HG03045 (cell line): Measurements from ENCODE around the gene HS2ST1.
"Not testable (repeated sequence)": the region's sequence is repeated elsewhere in the genome, so short reads cannot be mapped to it uniquely, and the experiment has no call there.

Experiments
- ATAC-seq: cut with Tn5 transposase; IDR thresholded peaks from one replicate; pipeline ENCODE4 v1.9.1; 2021; ENCODE audit warnings: mild to moderate bottlenecking, moderate library complexity; ENCODE audit not compliant: unreplicated experiment

HS2ST1 gene

DNA sequence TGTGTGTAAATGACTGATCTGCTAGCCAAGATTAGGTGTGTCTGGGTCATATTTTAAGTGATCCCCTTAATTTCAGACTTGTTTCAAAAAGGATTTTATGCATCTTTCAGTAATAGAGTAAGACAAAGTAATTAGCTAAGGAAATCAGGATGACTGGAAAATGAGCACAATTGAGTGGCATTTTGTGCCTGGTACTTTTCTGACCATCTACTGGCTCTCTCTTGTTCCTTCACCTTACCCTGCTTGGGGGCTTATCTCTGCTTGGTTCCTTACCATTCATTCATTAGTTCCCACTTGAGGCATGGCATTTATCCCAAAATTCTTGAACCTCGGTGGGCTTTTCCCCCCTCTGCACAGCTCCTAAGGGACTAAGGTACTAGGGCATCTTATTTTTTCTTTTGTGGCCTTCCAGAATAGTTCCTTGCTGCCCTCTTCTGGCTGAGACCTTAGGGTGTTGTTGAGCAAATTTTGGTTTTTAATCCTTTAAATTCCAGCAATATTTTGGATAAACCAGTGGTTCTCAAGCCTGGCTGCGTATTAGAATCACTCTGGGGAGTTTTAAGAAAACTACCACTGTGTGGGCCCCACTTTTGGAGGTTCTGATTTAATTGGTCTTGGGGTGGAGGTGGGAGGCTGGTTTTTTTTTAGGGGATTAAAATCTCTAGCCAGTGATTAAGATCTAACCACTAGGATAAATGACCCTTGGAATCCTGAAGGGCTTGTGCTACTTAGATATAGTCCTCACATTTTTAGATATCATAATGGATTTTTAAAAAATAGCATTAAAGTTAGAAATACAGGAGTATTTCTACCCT is 50.8 kb downstream of the HS2ST1 start:
- ATAC-seq: no peak

DNA sequence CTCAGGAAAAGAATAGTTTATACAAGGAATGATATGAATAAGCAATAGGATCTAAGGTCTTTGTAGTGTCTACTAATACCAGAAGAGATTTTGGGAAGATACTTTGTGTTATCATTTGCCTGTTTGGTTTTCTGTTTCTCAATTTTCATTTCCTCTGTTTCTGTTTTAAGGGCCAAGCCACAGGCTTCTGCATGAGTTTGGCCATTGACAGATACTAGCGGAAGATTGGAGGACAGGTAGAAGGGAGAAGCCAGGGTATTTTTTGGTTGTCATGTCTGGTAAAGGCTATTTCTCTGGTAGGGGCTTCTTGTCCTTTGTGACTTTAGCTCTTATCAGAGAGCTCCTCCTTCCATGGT is 51.4 kb downstream of the HS2ST1 start:
- no peak for ATAC-seq

DNA sequence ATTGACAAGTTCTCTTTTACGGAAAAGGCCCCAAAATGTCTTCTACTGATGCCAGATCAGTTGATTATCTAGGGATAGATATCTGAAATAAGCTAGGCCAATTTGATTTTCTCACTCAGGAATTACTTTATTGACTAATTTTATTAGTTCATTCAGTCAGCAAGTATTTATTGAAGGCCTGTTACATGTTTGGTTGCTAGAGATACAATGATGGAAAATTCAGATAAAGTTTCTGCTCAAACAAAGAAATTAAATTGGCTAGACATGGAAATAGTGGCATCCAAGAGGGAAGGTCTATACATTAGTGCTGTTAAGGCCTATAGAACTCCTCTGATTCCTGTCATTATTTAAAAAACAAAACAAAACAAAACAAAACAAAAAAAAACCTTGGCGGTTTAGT is 56.5 kb downstream of the HS2ST1 start:
- no peak for ATAC-seq

DNA sequence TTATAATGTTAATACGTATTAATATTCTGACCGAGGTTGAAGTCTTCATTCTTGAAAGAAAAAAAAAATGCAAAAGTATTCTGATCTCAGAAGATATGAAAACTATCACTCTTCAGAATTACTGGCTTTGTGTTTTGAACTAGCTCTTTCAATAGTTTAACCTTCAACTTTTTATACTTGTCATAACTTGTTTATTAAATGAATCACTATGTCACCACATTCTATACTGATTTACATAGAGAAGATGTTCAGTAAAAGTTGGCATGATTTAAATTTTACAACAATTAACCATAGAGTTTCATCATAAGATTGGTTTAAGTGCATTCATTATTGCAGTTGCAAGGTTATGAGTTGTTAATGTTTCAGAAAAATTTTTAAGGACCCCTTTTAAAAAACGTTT is 57.3 kb downstream of the HS2ST1 start:
- ATAC-seq: no peak

DNA sequence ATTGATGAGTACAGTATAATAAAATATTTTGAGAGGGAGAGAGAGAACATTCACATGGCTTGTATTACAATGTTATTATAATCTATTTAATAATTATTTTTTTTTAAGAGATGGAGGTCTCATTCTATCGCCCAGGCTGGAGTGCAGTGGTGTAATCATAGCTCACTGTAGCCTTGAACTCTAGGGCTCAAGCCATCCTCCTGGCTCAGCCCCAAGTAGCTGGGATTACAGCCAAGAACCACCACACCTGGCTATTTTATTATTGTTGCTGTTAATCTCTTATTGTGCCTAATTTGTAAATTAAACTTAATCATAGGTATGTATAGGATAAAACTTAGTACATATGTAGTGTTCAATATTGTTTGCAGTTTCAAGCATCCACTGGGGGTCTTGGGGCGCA is 57.8 kb downstream of the HS2ST1 start:
- ATAC-seq: no peak

DNA sequence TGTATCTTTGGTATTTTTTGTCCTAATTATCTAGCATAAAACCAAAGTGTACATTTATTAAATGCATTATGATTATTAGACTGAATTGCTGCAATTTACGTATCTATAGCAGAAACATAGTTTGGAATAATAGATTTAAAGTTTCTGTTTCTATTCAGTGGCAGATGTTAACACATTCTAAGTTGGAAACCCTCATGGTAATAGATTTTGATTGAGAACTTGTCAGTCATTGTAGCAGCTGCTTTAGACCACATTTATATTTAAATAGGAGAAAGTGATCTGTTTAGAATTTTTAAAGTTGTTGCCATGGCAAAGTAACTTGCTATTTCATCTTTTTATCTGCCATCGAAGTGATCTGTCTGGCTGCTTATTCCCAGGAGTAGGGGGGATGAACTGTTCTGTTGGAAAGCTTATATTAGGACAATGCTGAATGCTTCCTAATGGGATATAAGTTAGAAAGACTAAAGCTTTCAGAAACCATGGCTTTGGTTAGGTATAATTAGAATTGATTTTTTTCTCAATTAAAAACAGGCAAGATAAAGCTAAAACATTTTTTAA is 61.6 kb downstream of the HS2ST1 start:
- ATAC-seq: no peak

DNA sequence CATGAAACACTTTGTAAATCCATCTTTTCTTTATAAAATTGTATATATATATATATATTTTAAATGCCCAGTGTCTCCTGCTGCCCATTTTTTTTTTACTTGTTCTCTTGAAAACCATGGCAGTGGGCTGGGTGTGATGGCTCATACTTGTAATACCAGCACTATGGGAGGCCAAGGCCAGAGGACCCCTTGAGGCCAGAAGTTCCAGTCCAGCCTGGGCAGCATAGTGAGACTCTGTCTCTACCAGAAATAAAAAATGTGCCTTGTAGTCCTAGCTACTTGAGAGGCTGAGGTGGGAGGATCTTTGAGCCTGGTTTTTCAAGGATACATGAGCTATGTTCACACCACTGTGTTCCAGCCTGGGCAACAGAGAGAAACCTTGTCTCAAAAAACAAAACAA is 62.2 kb downstream of the HS2ST1 start:
- no peak for ATAC-seq

DNA sequence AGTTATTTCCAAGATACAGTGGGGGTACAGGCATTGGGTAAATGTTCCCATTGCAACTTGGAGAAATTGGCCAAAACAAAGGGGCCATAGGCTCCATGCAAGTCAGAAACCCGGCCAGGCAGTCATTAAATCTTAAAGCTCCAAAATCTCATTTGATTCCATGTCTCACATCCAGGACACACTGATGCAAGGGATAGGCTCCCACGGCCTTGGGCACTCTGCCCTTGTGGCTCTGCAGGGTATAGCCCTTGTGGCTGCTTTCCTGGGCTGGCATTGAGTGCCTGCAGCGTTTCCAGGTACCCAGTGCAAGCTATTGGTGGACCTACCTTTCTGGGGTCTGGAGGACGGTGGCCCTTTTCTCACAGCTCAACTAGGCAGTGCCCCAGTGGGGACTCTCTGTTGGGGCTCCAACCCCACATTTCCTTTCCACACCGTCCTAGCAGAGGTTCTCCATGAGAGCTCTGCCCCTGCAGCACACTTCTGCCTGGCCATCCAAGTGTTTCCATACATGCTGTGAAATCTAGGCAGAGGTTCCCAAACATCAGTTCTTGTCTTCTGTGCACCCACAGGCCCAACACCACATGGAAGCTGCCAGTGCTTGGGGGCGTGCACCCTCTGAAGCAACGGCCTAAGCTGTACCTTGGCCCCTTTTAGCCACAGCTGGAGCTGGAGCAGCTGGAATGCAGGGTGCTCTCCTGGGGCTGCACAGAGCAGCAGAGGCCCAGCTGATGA is 67.2 kb downstream of the HS2ST1 start:
- no peak for ATAC-seq

DNA sequence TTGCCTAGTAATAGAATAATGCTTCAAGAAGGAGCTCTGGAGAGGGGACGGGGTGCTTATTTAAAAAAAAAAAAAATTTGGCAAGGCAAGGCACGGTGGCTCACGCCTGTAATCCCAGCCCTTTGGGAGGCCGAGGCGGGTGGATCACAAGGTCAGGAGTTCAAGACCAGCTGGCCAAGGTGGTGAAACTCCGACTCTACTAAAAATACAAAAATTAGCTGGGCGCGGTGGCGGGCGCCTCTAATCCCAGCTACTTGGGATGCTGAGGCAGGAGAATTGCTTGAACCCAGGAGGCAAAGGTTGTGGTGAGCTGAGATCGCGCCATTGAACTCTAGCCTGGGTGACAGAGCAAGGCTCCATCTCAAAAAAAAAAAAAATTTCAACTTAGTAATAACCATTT is 69.2 kb downstream of the HS2ST1 start:
- not testable (repeated sequence) for ATAC-seq

DNA sequence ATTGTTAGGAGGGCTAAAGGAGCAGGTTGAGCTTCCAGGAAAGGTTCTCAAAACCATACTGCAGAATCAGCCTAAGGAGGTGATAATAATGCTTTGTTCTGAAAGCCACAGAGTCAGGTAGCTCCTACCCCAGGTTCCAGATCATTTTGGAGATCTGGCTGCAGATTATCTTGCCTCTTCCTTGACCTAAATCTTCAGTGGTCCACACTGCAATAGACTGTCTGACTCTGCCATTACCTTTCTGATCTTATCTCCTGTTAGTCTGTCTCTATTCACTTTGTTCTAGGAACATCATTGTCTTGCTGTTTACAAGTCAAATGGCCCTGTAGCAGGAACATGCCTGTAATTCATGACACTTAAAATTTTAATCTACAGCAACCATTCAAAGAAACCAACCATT is 73.0 kb downstream of the HS2ST1 start:
- ATAC-seq: no peak

DNA sequence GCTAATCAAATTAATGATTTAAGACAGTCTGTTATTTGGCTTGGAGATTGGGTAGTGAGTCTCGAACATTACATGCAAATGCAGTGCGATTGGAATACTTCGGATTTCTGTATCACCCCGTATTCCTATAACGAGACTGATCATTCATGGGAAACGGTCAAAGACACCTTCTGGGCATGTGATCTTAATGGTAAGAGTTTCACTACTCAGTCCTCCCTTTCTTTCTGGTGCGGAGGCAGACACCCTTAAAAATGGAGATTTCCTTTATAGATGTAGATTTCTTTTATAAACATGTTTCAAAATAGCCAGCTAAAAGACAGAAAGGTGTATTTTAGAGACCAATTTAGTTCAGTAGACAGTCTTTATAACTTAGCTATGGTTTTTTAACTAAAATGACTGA is 74.4 kb downstream of the HS2ST1 start:
- ATAC-seq: no peak

DNA sequence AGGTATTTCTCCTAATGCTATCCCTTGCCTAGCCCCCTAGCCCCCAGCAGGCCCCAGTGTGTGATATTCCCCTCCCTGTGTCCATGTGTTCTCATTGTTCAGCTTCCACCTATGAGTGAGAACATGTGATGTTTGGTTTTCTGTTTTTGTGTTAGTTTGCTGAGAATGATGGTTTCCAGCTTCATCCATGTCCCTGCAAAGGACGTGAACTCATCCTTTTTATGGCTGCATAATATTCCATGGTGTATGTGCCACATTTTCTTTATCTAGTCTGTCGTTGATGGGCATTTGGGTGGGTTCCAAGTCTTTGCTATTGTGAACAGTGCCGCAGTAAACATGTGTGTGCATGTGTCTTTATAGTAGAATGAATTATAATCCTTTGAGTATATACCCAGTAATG is 75.3 kb downstream of the HS2ST1 start:
- not testable (repeated sequence) for ATAC-seq

DNA sequence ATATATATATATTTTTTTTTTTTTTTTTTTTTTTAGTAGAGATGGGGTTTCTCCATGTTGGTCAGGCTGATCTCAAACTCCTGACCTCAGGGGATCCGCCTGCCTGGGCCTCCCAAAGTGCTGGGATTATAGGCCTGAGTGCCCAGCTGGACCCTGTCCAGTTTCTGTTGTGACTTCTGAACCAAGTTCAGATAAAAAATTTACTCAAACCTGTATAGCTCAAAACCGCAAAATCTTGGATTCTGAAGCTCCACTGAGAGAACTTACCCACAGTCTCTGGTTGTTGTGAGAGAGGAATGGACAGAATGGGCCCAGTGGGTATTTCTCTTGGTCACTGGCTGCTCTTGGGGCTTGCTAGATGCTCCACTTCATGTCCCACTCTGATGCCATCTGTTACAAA is 76.4 kb downstream of the HS2ST1 start:
- no peak for ATAC-seq

DNA sequence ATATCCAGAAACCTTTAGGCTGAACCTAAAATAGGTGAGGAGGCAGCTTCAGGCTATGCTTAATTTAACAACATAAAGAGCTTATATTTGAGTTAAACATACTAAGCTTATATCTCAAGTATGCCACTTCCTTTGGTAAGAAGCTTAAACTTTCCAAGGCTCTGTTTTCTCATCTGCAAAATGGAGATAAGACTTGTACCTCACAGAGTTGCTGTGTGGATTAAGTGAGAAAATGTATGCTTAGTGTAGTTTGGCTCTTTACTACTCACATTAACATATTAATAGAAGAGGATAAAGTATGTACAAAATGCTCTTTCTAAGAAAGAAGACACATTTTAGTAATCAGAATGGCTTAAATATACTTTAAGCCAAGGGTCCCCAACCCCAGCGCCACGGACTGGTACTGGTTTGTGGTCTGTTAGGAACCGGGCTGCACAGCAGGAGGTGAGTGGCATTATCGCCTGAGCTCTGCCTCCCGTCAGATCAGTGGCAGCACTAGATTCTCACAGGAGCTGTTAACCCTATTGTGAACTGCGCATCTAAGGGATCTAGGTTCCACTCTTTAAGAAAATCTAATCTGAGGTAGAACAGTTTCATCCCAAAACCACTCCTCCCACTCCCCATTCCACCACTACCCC is 77.2 kb downstream of the HS2ST1 start:
- ATAC-seq: no peak

DNA sequence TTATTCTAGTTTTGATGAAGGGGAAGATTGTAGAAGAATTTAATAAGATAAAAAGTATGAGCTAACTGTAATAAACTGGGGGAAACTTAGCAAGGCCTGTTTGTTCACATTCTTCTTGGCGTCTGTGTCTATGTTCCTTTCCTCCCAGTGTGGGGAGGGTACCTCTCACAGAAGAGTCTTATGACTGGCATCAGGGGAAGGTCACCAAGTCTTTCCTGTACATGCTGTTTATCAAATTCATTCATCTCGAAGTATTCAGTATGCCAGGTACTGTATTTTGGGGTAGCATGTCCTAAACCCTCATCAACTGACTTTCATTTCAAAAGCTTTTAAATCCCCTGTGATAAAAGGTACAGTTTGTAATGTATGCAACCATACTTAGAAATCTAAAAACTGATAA is 78.4 kb downstream of the HS2ST1 start:
- no peak for ATAC-seq

DNA sequence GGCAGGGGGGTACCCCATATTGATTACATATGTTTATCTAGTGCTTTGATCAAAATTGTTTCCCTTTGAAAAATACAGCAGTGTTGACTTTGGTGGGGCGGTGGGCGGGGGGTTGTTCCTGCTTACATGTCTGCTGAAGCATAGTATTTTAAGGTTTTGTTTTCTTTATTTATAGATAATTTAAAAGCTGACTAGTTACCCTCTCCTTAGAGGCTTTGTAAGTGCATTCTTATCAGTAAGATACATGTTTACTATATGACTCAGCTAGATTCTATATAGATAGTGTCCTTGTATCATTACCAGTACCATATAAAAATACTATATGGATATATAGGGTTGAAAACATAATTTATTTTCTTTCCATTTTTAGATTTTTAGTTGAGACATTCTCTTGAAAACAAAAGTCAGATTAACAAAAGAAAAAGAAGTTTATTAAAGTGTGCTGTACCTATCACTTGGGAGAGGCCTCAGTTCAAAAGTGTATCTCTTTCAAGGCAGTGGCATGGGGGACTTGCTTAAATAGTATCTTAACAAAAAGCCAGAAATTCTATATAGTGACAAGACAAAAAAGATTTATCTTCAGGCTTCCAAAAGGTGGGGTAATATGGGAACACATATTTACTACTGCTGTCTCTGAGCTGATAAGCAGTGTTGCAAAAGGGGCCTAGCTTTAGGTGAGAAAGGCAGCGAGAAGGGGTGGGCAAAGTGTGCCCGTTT is 79.0 kb downstream of the HS2ST1 start:
- no peak for ATAC-seq

DNA sequence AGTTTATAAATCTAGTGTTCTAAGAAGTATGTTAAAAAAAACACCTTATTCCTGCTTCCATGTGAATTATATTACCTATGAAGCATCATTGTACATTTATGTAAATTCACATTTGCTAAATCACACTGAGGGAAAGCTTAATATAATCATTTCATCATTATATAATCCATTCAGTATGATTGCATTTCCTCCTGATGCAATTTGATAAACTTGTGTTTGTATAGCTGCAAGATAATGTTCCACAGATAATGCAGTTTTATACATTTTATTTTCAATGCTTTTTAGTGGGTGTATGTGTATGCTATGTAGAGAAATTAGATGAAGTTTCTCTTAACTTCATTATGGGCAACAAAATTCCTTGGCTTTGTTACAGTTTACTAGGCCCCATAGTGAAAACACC is 79.6 kb downstream of the HS2ST1 start:
- no peak for ATAC-seq

DNA sequence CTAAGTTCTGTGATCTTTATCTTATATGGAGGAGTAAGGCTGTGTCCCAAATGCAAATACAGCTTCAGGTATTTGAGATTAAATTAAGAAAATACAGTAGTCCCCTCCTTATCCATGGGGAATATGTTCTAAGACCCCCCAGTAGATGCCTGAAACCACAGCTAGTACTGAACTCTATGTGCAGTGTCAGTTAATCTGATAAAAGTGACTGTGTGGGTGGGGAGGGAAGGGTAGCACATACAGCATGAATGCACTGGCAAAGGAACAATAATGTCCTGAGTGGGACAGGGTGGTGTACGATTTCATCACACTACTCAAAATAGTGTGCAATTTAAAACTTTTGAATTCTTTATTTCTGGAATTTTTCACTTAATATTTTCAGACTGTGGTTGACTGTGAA is 83.1 kb downstream of the HS2ST1 start:
- ATAC-seq: no peak

DNA sequence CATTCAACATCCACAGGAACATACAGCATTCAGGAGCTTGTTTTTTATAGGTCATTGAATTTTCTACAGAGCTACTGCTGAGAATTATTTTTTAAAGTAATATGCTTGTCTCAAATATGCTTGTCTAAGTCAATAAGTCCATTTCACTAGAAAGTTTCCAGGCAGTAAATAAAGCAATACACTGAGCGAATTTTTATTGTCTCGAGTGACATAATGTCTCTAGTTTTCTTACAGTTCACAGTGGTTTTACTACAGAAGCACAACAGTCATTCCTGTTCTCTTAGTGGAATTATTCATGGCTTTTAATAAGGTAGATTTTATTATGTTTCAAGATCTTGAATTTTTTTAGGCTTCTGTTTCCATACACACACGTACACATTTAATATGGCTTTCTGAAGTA is 83.8 kb downstream of the HS2ST1 start:
- no peak for ATAC-seq

DNA sequence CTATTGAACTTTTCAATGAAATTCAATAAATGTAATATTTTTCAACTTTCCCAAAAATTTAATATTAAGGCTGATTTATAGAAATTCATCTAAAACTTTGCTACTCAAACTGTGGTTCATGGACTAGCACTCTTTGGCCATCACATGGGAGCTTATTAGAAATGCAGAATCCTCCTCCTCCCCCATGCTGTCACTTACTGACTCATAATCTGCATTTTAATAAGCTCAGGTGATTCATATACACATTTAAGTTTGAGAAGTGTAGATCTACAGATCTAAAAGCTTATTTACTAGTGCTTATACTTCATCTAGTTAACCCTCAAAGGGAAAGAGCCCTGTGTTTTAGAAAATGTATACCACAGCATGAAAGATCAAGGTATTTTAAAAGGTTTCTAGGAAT is 84.3 kb downstream of the HS2ST1 start:
- ATAC-seq: no peak

DNA sequence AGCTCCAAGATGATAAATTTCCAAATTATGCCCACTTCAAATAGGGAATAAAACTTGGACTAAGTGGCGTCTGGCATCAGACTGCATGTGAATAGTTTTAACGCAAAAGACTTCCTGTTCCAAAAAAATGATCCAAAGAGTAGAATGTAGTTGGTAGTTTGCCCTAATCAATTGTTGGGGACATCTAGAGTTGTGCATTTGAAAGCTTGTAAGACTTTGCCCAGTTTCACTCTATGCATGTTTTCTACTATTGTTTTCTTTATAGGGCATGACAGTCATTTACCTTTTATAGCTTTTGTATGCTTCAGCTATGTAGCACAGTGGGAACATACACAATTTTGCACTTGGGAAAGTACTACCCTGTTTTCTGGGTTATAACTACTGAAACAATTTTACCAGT is 86.0 kb downstream of the HS2ST1 start:
- ATAC-seq: no peak
